ENCODE measurements around the gene OR12D1. TPM values are rescaled to one million over a fixed set of nuclear protein-coding genes. Genes with fewer than 3 reads are reported as not detected.

OR12D1 gene
- total RNA-seq, result not detected

- TF ChIP-seq POLR2A (IDR thresholded peaks at IDR 0.05) (no peak), CTCF (IDR thresholded peaks at IDR 0.05) (no peak)
- Histone ChIP-seq H3K4me3 (replicated peaks in 1 of 3) (no peak within 1 kb of the TSS), H3K36me3 (no peaks in the 10 kb centered on the region), H3K4me1 (no peaks in the 10 kb centered on the region), H3K9me3 (no peaks in the 10 kb centered on the region), H3K27me3 (no peaks in the 10 kb centered on the region), H3K27ac (no peak within 1 kb of the TSS)
- intact Hi-C loops (cut with DNase I), result no loop called here
- DNase-seq, result no peak
These were observed at the start of gene OR12D1 for GRCh38 chr6:29414588-29414987. OR12D1 (plus strand) TSS chr6:29414928.

- WGBS, 2 donors, result 76 to 87% methylated on average over 3 of the region's 3 CpGs
These were observed 46.0 kb upstream of the OR12D1 start, which contains the start of gene OR5V1 for GRCh38 chr6:29368765-29369164. OR5V1 (minus strand) TSS chr6:29368865; CDS start chr6:29356195, 12,670 bp downstream.

DNA sequence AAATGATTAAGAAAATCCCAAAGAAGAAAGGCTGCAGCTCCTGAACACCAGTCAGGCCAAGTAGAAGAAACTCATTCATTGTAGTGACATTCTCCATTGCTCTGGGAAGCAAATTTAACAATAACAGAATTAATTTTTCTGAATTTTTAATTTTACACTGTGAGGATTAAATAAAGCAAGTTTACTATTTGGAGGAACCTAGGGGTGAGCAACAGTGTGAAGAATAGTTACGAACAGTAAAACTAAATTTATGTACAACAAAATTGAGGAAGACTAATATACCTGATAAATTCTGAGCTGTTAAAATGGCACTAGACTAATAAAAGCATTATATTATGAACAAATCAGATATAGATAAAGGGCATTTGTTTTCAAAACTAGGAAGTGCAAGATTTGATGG, 39.5 kb upstream of the OR12D1 start, which contains the start of gene OR12D3:
Gene OR12D3 (minus strand): TSS at position 101 of the 400 bp plus-strand sequence. CDS start 4 bp downstream, at position 97.
- TF ChIP-seq POLR2A (IDR thresholded peaks at IDR 0.05), result no peak
- TF ChIP-seq CTCF (IDR thresholded peaks at IDR 0.05), result no peak
- 95 to 96% methylated on average over 1 of the region's 1 CpG for WGBS, 2 donors

More at GRCh38 chr6:29368765-29369164, 46.0 kb upstream of the OR12D1 start, which contains the start of gene OR5V1:
- H3K36me3 ChIP-seq, result no peaks in the 10 kb centered on the region
- TF ChIP-seq CTCF (IDR thresholded peaks at IDR 0.05) (no peak), POLR2A (IDR thresholded peaks at IDR 0.05) (no peak)
- no peaks in the 10 kb centered on the region for H3K9me3 ChIP-seq
- no peak within 1 kb of the TSS for H3K27ac ChIP-seq
- H3K4me1 ChIP-seq, result no peaks in the 10 kb centered on the region
- no peaks in the 10 kb centered on the region for H3K27me3 ChIP-seq
- intact Hi-C loops (cut with DNase I), result no loop called here
- no peak for DNase-seq
- no peak within 1 kb of the TSS for H3K4me3 ChIP-seq (replicated peaks in 1 of 3)

DNA sequence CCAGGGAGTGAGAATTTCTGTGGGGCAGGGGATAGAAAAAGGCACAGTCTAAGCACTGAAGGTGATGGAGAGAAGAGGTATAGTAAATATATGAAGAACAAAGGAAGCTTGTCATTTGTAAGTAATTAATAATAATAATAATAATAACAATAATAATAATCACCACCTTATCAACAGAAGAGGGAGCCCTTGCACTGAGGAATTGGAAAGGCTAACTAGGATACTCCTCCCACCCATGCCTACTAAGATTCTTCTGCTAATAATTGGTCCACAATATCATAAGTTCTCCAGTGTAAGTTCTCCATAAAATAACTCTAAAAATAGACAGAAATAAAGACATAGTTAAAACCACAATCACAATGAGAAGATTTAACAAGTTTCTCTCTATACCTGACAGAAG, 38.7 kb upstream of the OR12D1 start:
- TF ChIP-seq POLR2A (IDR thresholded peaks at IDR 0.05) (no peak), CTCF (IDR thresholded peaks at IDR 0.05) (no peak)
- intact Hi-C loops (cut with DNase I), result no loop called here
- no peaks in the 10 kb centered on the region for H3K36me3 ChIP-seq
- no peak overlapping the region for H3K27ac ChIP-seq
- H3K4me3 ChIP-seq (replicated peaks in 1 of 3), result no peak overlapping the region
- no peaks in the 10 kb centered on the region for H3K4me1 ChIP-seq
- H3K9me3 ChIP-seq, result no peaks in the 10 kb centered on the region
- DNase-seq, result no peak
- H3K27me3 ChIP-seq, result no peaks in the 10 kb centered on the region

More for the DNA sequence above, 39.5 kb upstream of the OR12D1 start, which contains the start of gene OR12D3:
- H3K4me1 ChIP-seq, result no peaks in the 10 kb centered on the region
- no peaks in the 10 kb centered on the region for H3K36me3 ChIP-seq
- no peak for DNase-seq
- H3K27me3 ChIP-seq, result no peaks in the 10 kb centered on the region
- H3K4me3 ChIP-seq (replicated peaks in 1 of 3), result no peak within 1 kb of the TSS
- no peak within 1 kb of the TSS for H3K27ac ChIP-seq
- H3K9me3 ChIP-seq, result no peaks in the 10 kb centered on the region
- intact Hi-C loops (cut with DNase I), result no loop called here

- no peak overlapping the region for H3K4me3 ChIP-seq (replicated peaks in 1 of 3)
- H3K4me1 ChIP-seq, result no peaks in the 10 kb centered on the region
- TF ChIP-seq POLR2A (IDR thresholded peaks at IDR 0.05) (no peak), CTCF (IDR thresholded peaks at IDR 0.05) (no peak)
- H3K27ac ChIP-seq, result no peak overlapping the region
- no peaks in the 10 kb centered on the region for H3K9me3 ChIP-seq
- no peaks in the 10 kb centered on the region for H3K27me3 ChIP-seq
- intact Hi-C loops (cut with DNase I), result no loop called here
- DNase-seq, result no peak
- WGBS, 2 donors, result 63 to 66% methylated on average over 4 of the region's 4 CpGs
- H3K36me3 ChIP-seq, result no peaks in the 10 kb centered on the region
These were observed 26.2 kb upstream of the OR12D1 start for GRCh38 chr6:29388533-29388932.
